ENCODE measurements around the gene IFRD2.
A peak's percentile ranks its signal among the peaks of the same experiment; 100 is the strongest.
"Not testable (repeated sequence)": the region's sequence is repeated elsewhere in the genome, so short reads cannot be mapped to it uniquely, and the experiment has no call there.

Gene IFRD2

GRCh38 chr3:50248387-50248786 lies 43.8 kb downstream of the IFRD2 start:
- no peak overlapping the region for H3K4me3 ChIP-seq (replicated peaks in 1 of 2; ENCODE audit: low read depth in 2 of 2, low read length in 2 of 2)
- no peak for DNase-seq (ENCODE audit: low read depth in 2 of 2)
- TF ChIP-seq CTCF (IDR thresholded peaks at IDR 0.05; ENCODE audit: low read depth, low read length): no peak

GRCh38 chr3:50246517-50246954 lies 45.7 kb downstream of the IFRD2 start:
- H3K4me3 ChIP-seq (replicated peaks in 1 of 2; ENCODE audit: low read depth in 2 of 2, low read length in 2 of 2): peak overlapping the region in 1 of 2 donors; percentile 38
- peak; percentile 87 to 97 for DNase-seq (ENCODE audit: low read depth in 2 of 2)
- no peak for TF ChIP-seq CTCF (IDR thresholded peaks at IDR 0.05; ENCODE audit: low read depth, low read length)

GRCh38 chr3:50245831-50246516 lies 46.3 kb downstream of the IFRD2 start:
- peak overlapping the region; percentile 29 to 38 for H3K4me3 ChIP-seq (replicated peaks in 1 of 2; ENCODE audit: low read depth in 2 of 2, low read length in 2 of 2)
- DNase-seq (ENCODE audit: low read depth in 2 of 2): peak; percentile 90
- peak; percentile 99 for TF ChIP-seq CTCF (IDR thresholded peaks at IDR 0.05; ENCODE audit: low read depth, low read length)

- no peak for TF ChIP-seq CTCF (IDR thresholded peaks at IDR 0.05; ENCODE audit: low read depth, low read length)
- peak overlapping the region in 1 of 2 donors; percentile 38 for H3K4me3 ChIP-seq (replicated peaks in 1 of 2; ENCODE audit: low read depth in 2 of 2, low read length in 2 of 2)
- no peak for DNase-seq (ENCODE audit: low read depth in 2 of 2)
Measured at GRCh38 chr3:50245251-50245745, 46.9 kb downstream of the IFRD2 start.

- not testable (repeated sequence) for DNase-seq (ENCODE audit: low read depth in 2 of 2); H3K4me3 ChIP-seq (replicated peaks in 1 of 2; ENCODE audit: low read depth in 2 of 2, low read length in 2 of 2)
Measured at GRCh38 chr3:50244813-50245212, 47.4 kb downstream of the IFRD2 start.

- H3K4me3 ChIP-seq (replicated peaks in 1 of 2; ENCODE audit: low read depth in 2 of 2, low read length in 2 of 2): no peak overlapping the region
- peak in 1 of 2 donors; percentile 49 for DNase-seq (ENCODE audit: low read depth in 2 of 2)
- TF ChIP-seq CTCF (IDR thresholded peaks at IDR 0.05; ENCODE audit: low read depth, low read length): no peak
Measured at GRCh38 chr3:50243543-50243895, 48.7 kb downstream of the IFRD2 start.

- peak overlapping the region in 1 of 2 donors; percentile 10 for H3K4me3 ChIP-seq (replicated peaks in 1 of 2; ENCODE audit: low read depth in 2 of 2, low read length in 2 of 2)
- peak; percentile 70 to 87 for DNase-seq (ENCODE audit: low read depth in 2 of 2)
- TF ChIP-seq CTCF (IDR thresholded peaks at IDR 0.05; ENCODE audit: low read depth, low read length): no peak
Measured at GRCh38 chr3:50242851-50243542, 49.2 kb downstream of the IFRD2 start.
